ENCODE measurements around the gene HOXB7.
A peak's percentile ranks its signal among the peaks of the same experiment; 100 is the strongest.

HOXB7 gene

GRCh38 chr17:48628649-48629410 lies 18.0 kb upstream of the HOXB7 start:
- H3K4me1 ChIP-seq (ENCODE audit: low read length) = peaks cover 24% of the 10 kb centered on the region
- no peaks in the 10 kb centered on the region for H4K20me1 ChIP-seq (ENCODE audit: insufficient read depth, low read length)
- no peaks in the 10 kb centered on the region for H3K9me3 ChIP-seq (ENCODE audit: insufficient read depth, low read length)
- no peaks in the 10 kb centered on the region for H3K79me2 ChIP-seq (ENCODE audit: low read length)
- H3K27me3 ChIP-seq (ENCODE audit: low read depth, low read length) = peaks cover 36% of the 10 kb centered on the region
- no peak for TF ChIP-seq CTCF (IDR thresholded peaks at IDR 0.05; ENCODE audit: low read depth, low read length)
- no peak for TF ChIP-seq EZH2phosphoT487 (IDR thresholded peaks at IDR 0.05; ENCODE audit: low read depth)
- H3K27ac ChIP-seq (ENCODE audit: low read length) = no peak overlapping the region
- no peaks in the 10 kb centered on the region for H3K36me3 ChIP-seq (replicated peaks; ENCODE audit: low read depth, low read length)
- H3K9ac ChIP-seq (ENCODE audit: low read length) = no peak overlapping the region
- no peak overlapping the region for H2AFZ ChIP-seq (ENCODE audit: low read depth, low read length)
- no peak overlapping the region for H3K4me3 ChIP-seq (ENCODE audit: low read length)
- H3K4me2 ChIP-seq (ENCODE audit: low read length) = no peak overlapping the region

- Histone ChIP-seq H3K27ac (ENCODE audit: low read length) (no peak overlapping the region), H3K36me3 (replicated peaks; ENCODE audit: low read depth, low read length) (no peaks in the 10 kb centered on the region), H3K79me2 (ENCODE audit: low read length) (no peaks in the 10 kb centered on the region), H2AFZ (ENCODE audit: low read depth, low read length) (no peak overlapping the region), H4K20me1 (ENCODE audit: insufficient read depth, low read length) (no peaks in the 10 kb centered on the region), H3K4me2 (ENCODE audit: low read length) (no peak overlapping the region), H3K27me3 (ENCODE audit: low read depth, low read length) (peaks cover 45% of the 10 kb centered on the region), H3K9me3 (ENCODE audit: insufficient read depth, low read length) (no peaks in the 10 kb centered on the region), H3K9ac (ENCODE audit: low read length) (no peak overlapping the region), H3K4me3 (ENCODE audit: low read length) (no peak overlapping the region), H3K4me1 (ENCODE audit: low read length) (peaks cover 22% of the 10 kb centered on the region)
- TF ChIP-seq EZH2phosphoT487 (IDR thresholded peaks at IDR 0.05; ENCODE audit: low read depth) (no peak), CTCF (IDR thresholded peaks at IDR 0.05; ENCODE audit: low read depth, low read length) (no peak)
Measured at GRCh38 chr17:48627623-48628521, 17.1 kb upstream of the HOXB7 start.

DNA sequence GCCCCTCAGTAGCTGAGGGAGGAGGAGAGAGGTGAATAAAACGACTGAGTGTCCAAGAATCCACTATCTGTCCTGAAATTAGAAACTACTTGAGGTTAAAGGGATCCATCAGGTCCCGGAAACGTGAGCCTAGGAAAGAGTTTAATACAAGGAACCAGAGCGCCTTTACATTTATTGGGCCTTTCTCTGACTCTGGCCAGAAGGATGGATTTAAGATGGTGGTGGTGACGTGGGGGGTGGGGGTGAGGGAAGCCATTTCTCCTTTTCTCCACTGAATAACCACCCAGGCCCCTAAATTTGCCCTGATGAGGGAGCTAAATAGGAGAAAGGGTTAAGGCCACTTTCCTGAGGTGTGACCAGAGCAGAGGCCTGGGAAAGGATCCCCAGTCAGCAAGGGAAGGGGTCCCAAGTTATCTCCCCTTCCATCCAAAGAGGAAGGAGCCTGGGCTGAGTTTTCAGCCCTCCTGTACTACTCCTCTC lies 16.3 kb upstream of the HOXB7 start:
- Histone ChIP-seq H3K4me3 (ENCODE audit: low read length) (peak overlapping the region; percentile 57), H4K20me1 (ENCODE audit: insufficient read depth, low read length) (no peaks in the 10 kb centered on the region), H3K9ac (ENCODE audit: low read length) (peak overlapping the region; percentile 36), H3K36me3 (replicated peaks; ENCODE audit: low read depth, low read length) (no peaks in the 10 kb centered on the region), H2AFZ (ENCODE audit: low read depth, low read length) (0 out of 2 replicates have a peak overlapping the region, but pooled peaks have one; percentile 10), H3K4me1 (ENCODE audit: low read length) (peaks cover 15% of the 10 kb centered on the region), H3K27ac (ENCODE audit: low read length) (no peak overlapping the region), H3K4me2 (ENCODE audit: low read length) (peak overlapping the region; percentile 41), H3K9me3 (ENCODE audit: insufficient read depth, low read length) (no peaks in the 10 kb centered on the region), H3K79me2 (ENCODE audit: low read length) (no peaks in the 10 kb centered on the region), H3K27me3 (ENCODE audit: low read depth, low read length) (peaks cover 52% of the 10 kb centered on the region)
- TF ChIP-seq CTCF (IDR thresholded peaks at IDR 0.05; ENCODE audit: low read depth, low read length) (no peak), EZH2phosphoT487 (IDR thresholded peaks at IDR 0.05; ENCODE audit: low read depth) (no peak)

Data from OCI-LY3 (cell line).